Cardiac muscle cell (in vitro differentiated cells and primary cell): ENCODE results near the gene ARHGAP33. TPM values are rescaled to one million over a fixed set of nuclear protein-coding genes. Genes with fewer than 3 reads are reported as not detected.

ENCODE experiments used
- DNase-seq, 2 donors: peaks; one replicate each; pipeline versions ENCODE4 v3.0.0 to v3.0.0-alpha.2; 2010 to 2017; ENCODE audit warnings: low read depth in 1 of 2, low spot score in 1 of 2
- H3K27ac ChIP-seq: fragments of 200-600 bp; sonication (generic); 2 replicates; pipeline ENCODE4 v1.5.1; 2016
- H3K27me3 ChIP-seq: fragments of 200-600 bp; sonication (generic); 2 replicates; pipeline ENCODE4 v1.6.0; 2016; ENCODE audit warnings: control low read depth
- H3K36me3 ChIP-seq: fragments of 200-600 bp; sonication (generic); 2 replicates; pipeline ENCODE4 v1.5.1; 2016; ENCODE audit warnings: control low read depth
- H3K4me1 ChIP-seq: fragments of 200-600 bp; sonication (generic); 2 replicates; pipeline ENCODE4 v1.8.1; 2017; ENCODE audit warnings: low read depth, mild to moderate bottlenecking, mixed run types
- H3K4me3 ChIP-seq: fragments of 200-600 bp; sonication (generic); 2 replicates; pipeline ENCODE4 v1.5.1; 2016; ENCODE audit warnings: mild to moderate bottlenecking
- H3K9me3 ChIP-seq: fragments of 200-600 bp; sonication (generic); 2 replicates; pipeline ENCODE4 v1.5.1; 2017; ENCODE audit warnings: low read depth, mild to moderate bottlenecking, control low read depth
- CTCF ChIP-seq: IDR thresholded peaks from 2 replicates; pipeline ENCODE4 v1.5.1; 2012; ENCODE audit warnings: low read depth, mild to moderate bottlenecking, low read length
- polyA plus RNA-seq: library from polyadenylated mRNA; unstranded; fragments of >200 nt; fragmentation: Nextera tagmentation; extraction: Ambion mirVana; gene quantifications from 2 replicates; pipeline ENCODE4 v1.2.1, GENCODE V29; 2016
- total RNA-seq: library from RNA; depleted of rRNA; stranded (reverse); fragments of >200 nt; gene quantifications from 2 replicates; pipeline ENCODE4 v1.2.3, GENCODE V29; 2016

The ARHGAP33 gene
- total and polyA plus RNA-seq, 2 experiments from 2014 or later: 16.1 to 47.4 TPM

GRCh38 chr19:35797663-35798062, 22.3 kb downstream of the ARHGAP33 start:
- no peaks in the 10 kb centered on the region for H3K36me3 ChIP-seq
- TF ChIP-seq CTCF: no peak
- peak; percentile 7 to 27 for DNase-seq
- H3K27me3 ChIP-seq: peaks cover 35% of the 10 kb centered on the region
- no peak overlapping the region for H3K4me3 ChIP-seq
- H3K9me3 ChIP-seq: no peaks in the 10 kb centered on the region
- H3K4me1 ChIP-seq: no peaks in the 10 kb centered on the region
- H3K27ac ChIP-seq: no peak overlapping the region

- Histone ChIP-seq H3K36me3 (no peaks in the 10 kb centered on the region), H3K27me3 (peaks cover 14% of the 10 kb centered on the region), H3K27ac (no peak overlapping the region), H3K9me3 (no peaks in the 10 kb centered on the region), H3K4me3 (no peak overlapping the region), H3K4me1 (no peaks in the 10 kb centered on the region)
- TF ChIP-seq CTCF: no peak
- no peak for DNase-seq
Measured at GRCh38 chr19:35801828-35802227, 26.5 kb downstream of the ARHGAP33 start.

GRCh38 chr19:35805526-35806102, 30.2 kb downstream of the ARHGAP33 start:
- TF ChIP-seq CTCF: no peak
- Histone ChIP-seq H3K4me3 (no peak overlapping the region), H3K4me1 (no peaks in the 10 kb centered on the region), H3K9me3 (no peaks in the 10 kb centered on the region), H3K27me3 (no peaks in the 10 kb centered on the region), H3K36me3 (no peaks in the 10 kb centered on the region), H3K27ac (no peak overlapping the region)
- DNase-seq: no peak

- Histone ChIP-seq H3K4me1 (no peaks in the 10 kb centered on the region), H3K27ac (no peak overlapping the region), H3K4me3 (no peak overlapping the region), H3K36me3 (no peaks in the 10 kb centered on the region), H3K27me3 (no peaks in the 10 kb centered on the region), H3K9me3 (no peaks in the 10 kb centered on the region)
- no peak for TF ChIP-seq CTCF
- DNase-seq: no peak
Measured at GRCh38 chr19:35806597-35806996, 31.2 kb downstream of the ARHGAP33 start.

- H3K36me3 ChIP-seq: no peaks in the 10 kb centered on the region
- no peak overlapping the region for H3K4me3 ChIP-seq
- H3K4me1 ChIP-seq: no peaks in the 10 kb centered on the region
- DNase-seq: no peak
- H3K27ac ChIP-seq: no peak overlapping the region
- H3K27me3 ChIP-seq: no peaks in the 10 kb centered on the region
- no peaks in the 10 kb centered on the region for H3K9me3 ChIP-seq
- TF ChIP-seq CTCF: no peak
Measured at GRCh38 chr19:35807633-35808032, 32.3 kb downstream of the ARHGAP33 start.
